ENCODE data around the gene PM20D1. TPM values are rescaled to one million over a fixed set of nuclear protein-coding genes. Genes with fewer than 3 reads are reported as not detected.

PM20D1 gene
- total RNA-seq, 4 donors from 2014 or later = not detected

DNA sequence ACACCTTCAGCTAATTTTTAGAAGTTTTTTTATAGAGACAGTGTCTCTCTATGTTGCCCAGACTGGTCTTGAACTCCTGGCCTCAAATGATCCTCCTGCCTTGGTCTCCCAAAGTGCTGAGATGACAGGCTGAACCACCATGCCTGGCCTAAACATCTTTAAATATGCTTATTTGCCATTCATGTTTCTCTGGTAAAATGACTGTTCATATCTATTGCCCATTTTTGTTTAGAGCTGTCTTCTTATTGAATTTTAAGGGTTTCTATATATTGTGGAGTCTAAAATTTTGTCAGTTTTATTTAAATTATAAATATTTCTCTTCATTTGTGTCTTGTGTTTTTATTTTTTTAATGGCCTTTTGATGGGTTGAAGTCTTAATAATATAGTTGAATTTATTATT lies 3.0 kb upstream of the PM20D1 start:
- Histone ChIP-seq H3K4me1 (peaks cover 0 to 5% (median 0%) of the 10 kb centered on the region in 4 donors), H3K27me3 (no peaks in the 10 kb centered on the region), H3K9me3 (no peaks in the 10 kb centered on the region), H3K27ac (no peak overlapping the region), H3K4me3 (no peak overlapping the region), H3K36me3 (no peaks in the 10 kb centered on the region)
- no peak for DNase-seq
- intact Hi-C loops (cut with DNase I; ENCODE audit: low total_unique reads) (no loop called here), in situ Hi-C loops (cut with MboI; ENCODE audit: low pct_ligation_motif_present in 1 of 4, low pct_unique_long_range_greater_than_20kb in 1 of 4, low sequenced_read_pairs in 3 of 4) (no loop called here)
- no peak for TF ChIP-seq EP300 (IDR thresholded peaks at IDR 0.05; ENCODE audit: low read depth)
- no peak for TF ChIP-seq POLR2A (IDR thresholded peaks at IDR 0.05)
- no peak for TF ChIP-seq POLR2AphosphoS5 (IDR thresholded peaks at IDR 0.05)
- TF ChIP-seq, protein P1, sequence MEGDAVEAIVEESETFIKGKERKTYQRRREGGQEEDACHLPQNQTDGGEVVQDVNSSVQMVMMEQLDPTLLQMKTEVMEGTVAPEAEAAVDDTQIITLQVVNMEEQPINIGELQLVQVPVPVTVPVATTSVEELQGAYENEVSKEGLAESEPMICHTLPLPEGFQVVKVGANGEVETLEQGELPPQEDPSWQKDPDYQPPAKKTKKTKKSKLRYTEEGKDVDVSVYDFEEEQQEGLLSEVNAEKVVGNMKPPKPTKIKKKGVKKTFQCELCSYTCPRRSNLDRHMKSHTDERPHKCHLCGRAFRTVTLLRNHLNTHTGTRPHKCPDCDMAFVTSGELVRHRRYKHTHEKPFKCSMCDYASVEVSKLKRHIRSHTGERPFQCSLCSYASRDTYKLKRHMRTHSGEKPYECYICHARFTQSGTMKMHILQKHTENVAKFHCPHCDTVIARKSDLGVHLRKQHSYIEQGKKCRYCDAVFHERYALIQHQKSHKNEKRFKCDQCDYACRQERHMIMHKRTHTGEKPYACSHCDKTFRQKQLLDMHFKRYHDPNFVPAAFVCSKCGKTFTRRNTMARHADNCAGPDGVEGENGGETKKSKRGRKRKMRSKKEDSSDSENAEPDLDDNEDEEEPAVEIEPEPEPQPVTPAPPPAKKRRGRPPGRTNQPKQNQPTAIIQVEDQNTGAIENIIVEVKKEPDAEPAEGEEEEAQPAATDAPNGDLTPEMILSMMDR (IDR thresholded peaks at IDR 0.05) = no peak

DNA sequence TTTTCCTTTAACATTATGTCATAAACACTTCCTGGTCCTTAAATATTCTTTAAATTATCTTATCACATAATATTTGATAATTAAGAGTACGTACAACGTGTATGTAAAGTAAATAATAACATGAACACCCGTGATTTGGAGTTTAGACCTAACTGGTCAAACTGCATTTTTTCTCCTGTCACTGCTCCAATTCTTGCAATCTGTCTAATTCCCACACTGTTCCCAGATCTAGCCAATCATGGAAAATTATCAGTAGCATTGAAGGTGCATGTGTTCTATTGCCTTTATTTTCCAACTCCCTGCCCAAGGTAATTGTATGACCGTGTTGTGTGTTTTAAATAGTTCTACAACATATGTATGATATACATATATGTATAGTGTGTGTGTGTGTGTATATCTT lies 2.1 kb upstream of the PM20D1 start:
- H3K4me3 ChIP-seq = no peak overlapping the region
- H3K36me3 ChIP-seq = no peaks in the 10 kb centered on the region
- H3K27me3 ChIP-seq = no peaks in the 10 kb centered on the region
- peaks cover 0 to 5% (median 0%) of the 10 kb centered on the region in 4 donors for H3K4me1 ChIP-seq
- WGBS, 2 donors (ENCODE audit: low coverage in 1 of 2) = 55 to 63% methylated on average over 3 to 4 of the region's 4 CpGs
- intact Hi-C loops (cut with DNase I; ENCODE audit: low total_unique reads) = no loop called here
- TF ChIP-seq, protein P1 (IDR thresholded peaks at IDR 0.05) = no peak
- TF ChIP-seq POLR2A (IDR thresholded peaks at IDR 0.05) = no peak
- no peak for TF ChIP-seq POLR2AphosphoS5 (IDR thresholded peaks at IDR 0.05)
- no peak for TF ChIP-seq EP300 (IDR thresholded peaks at IDR 0.05; ENCODE audit: low read depth)
- H3K9me3 ChIP-seq = no peaks in the 10 kb centered on the region
- in situ Hi-C loops (cut with MboI; ENCODE audit: low pct_ligation_motif_present in 1 of 4, low pct_unique_long_range_greater_than_20kb in 1 of 4, low sequenced_read_pairs in 3 of 4) = no loop called here
- DNase-seq = no peak
- no peak overlapping the region for H3K27ac ChIP-seq

DNA sequence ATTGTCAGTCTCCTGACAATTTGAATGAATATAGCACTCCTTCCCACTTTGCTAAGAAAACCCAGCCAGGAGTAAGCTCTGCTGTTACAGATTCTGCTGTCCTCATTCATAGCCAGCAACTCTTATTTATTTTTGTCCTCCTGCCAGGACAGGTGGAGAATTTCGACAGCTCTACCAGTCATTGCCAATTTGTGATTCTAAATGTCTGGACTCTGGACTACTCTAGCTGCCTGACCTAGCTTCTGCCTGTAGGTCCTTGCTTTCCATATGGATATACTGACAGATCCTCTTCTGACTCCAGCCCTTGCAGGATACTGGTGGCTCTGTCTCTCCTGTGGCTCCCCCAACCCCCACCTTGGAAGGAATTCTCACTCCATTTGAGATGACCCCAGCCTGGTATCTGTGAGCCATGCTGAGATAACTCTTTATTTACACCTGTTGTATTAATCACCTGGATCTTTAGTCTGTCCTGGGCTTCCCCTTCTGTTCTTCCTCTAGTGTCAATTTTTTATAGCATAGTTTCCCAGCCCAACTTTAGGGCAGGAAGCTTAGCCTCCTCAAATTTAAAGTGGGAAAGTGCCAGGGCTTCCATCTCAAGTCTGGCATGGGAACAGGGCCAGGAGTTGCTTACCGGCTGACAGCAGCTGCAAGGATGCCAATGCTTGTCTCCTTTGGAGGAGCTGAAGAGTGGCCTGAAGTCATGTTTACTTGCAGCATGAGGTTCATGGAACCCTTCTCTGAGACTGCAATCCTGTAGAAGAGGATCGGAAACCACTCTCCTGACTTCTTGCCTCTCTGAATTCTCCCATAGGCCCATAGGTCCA lies 6.7 kb downstream of the PM20D1 start:
- no peak overlapping the region for H3K27ac ChIP-seq
- WGBS, 2 donors (ENCODE audit: low coverage in 1 of 2) = 29 to 61% methylated on average over 1 to 3 of the region's 3 CpGs

DNA sequence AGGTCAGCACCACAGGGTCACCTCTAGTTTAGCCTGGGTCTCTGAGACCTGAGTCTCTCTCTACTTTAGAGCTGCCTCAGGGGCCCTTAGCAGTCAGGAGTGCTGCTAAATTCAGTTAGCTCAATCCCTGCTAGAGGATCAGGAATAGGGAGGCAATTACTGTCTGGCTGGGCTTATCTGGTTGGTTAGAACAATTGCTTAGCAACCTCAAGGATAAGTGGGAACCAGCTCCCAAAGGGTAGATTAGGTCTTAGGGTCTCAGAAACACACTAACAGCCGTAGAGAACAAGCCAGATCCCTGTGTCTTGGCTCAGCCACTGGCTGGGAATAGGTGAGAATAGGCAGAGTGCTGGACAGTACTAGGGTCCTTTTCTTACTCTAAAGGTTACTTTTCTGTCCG lies 7.7 kb downstream of the PM20D1 start:
- Histone ChIP-seq H3K27me3 (no peaks in the 10 kb centered on the region), H3K4me1 (no peaks in the 10 kb centered on the region), H3K27ac (no peak overlapping the region), H3K9me3 (no peaks in the 10 kb centered on the region), H3K36me3 (no peaks in the 10 kb centered on the region), H3K4me3 (no peak overlapping the region)
- intact Hi-C loops (cut with DNase I; ENCODE audit: low total_unique reads) (no loop called here), in situ Hi-C loops (cut with MboI; ENCODE audit: low pct_ligation_motif_present in 1 of 4, low pct_unique_long_range_greater_than_20kb in 1 of 4, low sequenced_read_pairs in 3 of 4) (no loop called here)
- TF ChIP-seq, protein P1 (IDR thresholded peaks at IDR 0.05) = no peak
- TF ChIP-seq POLR2A (IDR thresholded peaks at IDR 0.05) = no peak
- TF ChIP-seq POLR2AphosphoS5 (IDR thresholded peaks at IDR 0.05) = no peak
- TF ChIP-seq EP300 (IDR thresholded peaks at IDR 0.05; ENCODE audit: low read depth) = no peak
- WGBS, 2 donors (ENCODE audit: low coverage in 1 of 2) = 94 to 100% methylated on average over 1 to 2 of the region's 2 CpGs
- no peak for DNase-seq

More for the DNA sequence above, 6.7 kb downstream of the PM20D1 start:
- no peak for DNase-seq
- no peaks in the 10 kb centered on the region for H3K4me1 ChIP-seq
- no peak overlapping the region for H3K4me3 ChIP-seq
- in situ Hi-C loops (cut with MboI; ENCODE audit: low pct_ligation_motif_present in 1 of 4, low pct_unique_long_range_greater_than_20kb in 1 of 4, low sequenced_read_pairs in 3 of 4) = no loop called here
- intact Hi-C loops (cut with DNase I; ENCODE audit: low total_unique reads) = no loop called here
- no peaks in the 10 kb centered on the region for H3K9me3 ChIP-seq
- H3K36me3 ChIP-seq = no peaks in the 10 kb centered on the region
- TF ChIP-seq EP300 (IDR thresholded peaks at IDR 0.05; ENCODE audit: low read depth) (no peak), POLR2A (IDR thresholded peaks at IDR 0.05) (no peak), POLR2AphosphoS5 (IDR thresholded peaks at IDR 0.05) (no peak)
- H3K27me3 ChIP-seq = no peaks in the 10 kb centered on the region
